HG03097 (cell line): ENCODE results near the gene KCNIP1.
A peak's percentile ranks its signal among the peaks of the same experiment; 100 is the strongest.

Experiments used
- ATAC-seq: cut with Tn5 transposase; IDR thresholded peaks from one replicate; pipeline ENCODE4 v1.9.1; 2021; ENCODE audit not compliant: unreplicated experiment, low FRiP score

KCNIP1 gene

GRCh38 chr5:170587808-170588207, 84.0 kb downstream of the KCNIP1 start:
- no peak for ATAC-seq

GRCh38 chr5:170589643-170590042, 85.8 kb downstream of the KCNIP1 start:
- ATAC-seq, result no peak

GRCh38 chr5:170590566-170590965, 86.7 kb downstream of the KCNIP1 start:
- no peak for ATAC-seq

GRCh38 chr5:170591054-170591453, 87.2 kb downstream of the KCNIP1 start:
- no peak for ATAC-seq

- no peak for ATAC-seq
Measured at GRCh38 chr5:170596482-170597044, 92.7 kb downstream of the KCNIP1 start.

- ATAC-seq, result peak; percentile 67
Measured at GRCh38 chr5:170597109-170597751, 93.4 kb downstream of the KCNIP1 start.

- ATAC-seq, result no peak
Measured at GRCh38 chr5:170597872-170598271, 94.1 kb downstream of the KCNIP1 start.

- ATAC-seq, result no peak
Measured at GRCh38 chr5:170599756-170600155, 95.9 kb downstream of the KCNIP1 start.

GRCh38 chr5:170601619-170602018, 97.8 kb downstream of the KCNIP1 start:
- no peak for ATAC-seq

GRCh38 chr5:170603109-170603508, 99.3 kb downstream of the KCNIP1 start:
- no peak for ATAC-seq

GRCh38 chr5:170603578-170604565, 100.1 kb downstream of the KCNIP1 start:
- ATAC-seq, result no peak

GRCh38 chr5:170606941-170607340, 103.1 kb downstream of the KCNIP1 start:
- no peak for ATAC-seq

- ATAC-seq, result no peak
Measured at GRCh38 chr5:170611449-170612090, 107.8 kb downstream of the KCNIP1 start.

- ATAC-seq, result no peak
Measured at GRCh38 chr5:170612256-170612678, 108.4 kb downstream of the KCNIP1 start.

- ATAC-seq, result no peak
Measured at GRCh38 chr5:170614065-170614490, 110.3 kb downstream of the KCNIP1 start.

- no peak for ATAC-seq
Measured at GRCh38 chr5:170614720-170615119, 110.9 kb downstream of the KCNIP1 start.

- no peak for ATAC-seq
Measured at GRCh38 chr5:170617533-170618490, 114.0 kb downstream of the KCNIP1 start.

- no peak for ATAC-seq
Measured at GRCh38 chr5:170619869-170620268, 116.0 kb downstream of the KCNIP1 start.

- no peak for ATAC-seq
Measured at GRCh38 chr5:170622933-170623332, 119.1 kb downstream of the KCNIP1 start.
